Hindlimb muscle (tissue), 1 donor: Measurements from ENCODE around the gene HDAC7. TPM values are rescaled to one million over a fixed set of nuclear protein-coding genes. Genes with fewer than 3 reads are reported as not detected.
A peak's percentile ranks its signal among the peaks of the same experiment; 100 is the strongest.
"Not testable (repeated sequence)": the region's sequence is repeated elsewhere in the genome, so short reads cannot be mapped to it uniquely, and the experiment has no call there.

Experiments
- DNase-seq: peaks from one replicate; pipeline ENCODE4 v3.0.0-alpha.2; 2013
- polyA plus RNA-seq: library from polyadenylated mRNA; unstranded; fragments of 120-200 nt; gene quantifications from one replicate; pipeline ENCODE4 v1.2.1, GENCODE V29; 2013; ENCODE audit not compliant: insufficient read length

HDAC7 gene
- polyA plus RNA-seq, 1 donor, result 67.2 TPM

DNA sequence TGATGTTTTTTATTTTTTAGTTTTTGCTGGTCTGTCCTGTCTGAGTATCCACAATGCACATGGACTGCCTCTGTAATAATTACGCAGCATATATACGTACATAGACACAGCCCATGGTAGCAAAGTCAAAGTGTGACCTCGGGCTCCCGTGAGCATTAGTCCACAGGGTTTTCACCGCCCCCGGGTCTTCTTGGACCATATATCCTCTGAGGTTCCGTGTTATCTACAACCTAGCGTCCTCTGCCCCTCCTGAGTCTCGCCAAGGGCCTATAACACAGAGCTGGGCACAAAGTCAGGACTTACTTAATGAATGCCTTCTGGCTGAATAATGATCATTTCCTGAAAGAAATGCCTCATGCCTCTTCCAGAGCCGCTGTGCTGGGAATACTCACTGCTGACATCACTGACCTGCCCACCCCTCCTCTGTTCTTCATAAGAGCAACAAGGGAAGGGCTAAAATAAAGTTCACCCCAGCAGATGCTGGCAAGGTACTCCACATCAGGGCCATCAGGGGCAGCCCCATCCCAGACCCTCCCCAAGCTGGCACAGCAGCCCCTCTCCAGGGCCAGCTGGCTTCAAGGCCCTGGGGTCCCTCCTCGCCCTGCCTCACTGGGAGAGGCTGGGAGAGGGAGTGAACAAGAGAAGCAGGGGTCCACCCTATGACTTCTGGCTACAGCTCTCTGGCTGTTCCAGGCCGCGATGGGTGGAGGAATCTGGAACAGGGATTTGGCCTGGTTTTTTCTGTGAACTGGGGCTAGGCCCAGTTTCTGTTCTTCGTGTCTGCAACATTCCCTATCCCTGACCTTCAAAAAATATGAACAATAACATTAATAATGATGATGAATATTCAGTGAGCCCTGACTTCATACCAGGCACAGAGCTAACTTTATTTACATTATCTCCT lies 7.9 kb downstream of the HDAC7 start:
- DNase-seq, result peak; percentile 85

DNA sequence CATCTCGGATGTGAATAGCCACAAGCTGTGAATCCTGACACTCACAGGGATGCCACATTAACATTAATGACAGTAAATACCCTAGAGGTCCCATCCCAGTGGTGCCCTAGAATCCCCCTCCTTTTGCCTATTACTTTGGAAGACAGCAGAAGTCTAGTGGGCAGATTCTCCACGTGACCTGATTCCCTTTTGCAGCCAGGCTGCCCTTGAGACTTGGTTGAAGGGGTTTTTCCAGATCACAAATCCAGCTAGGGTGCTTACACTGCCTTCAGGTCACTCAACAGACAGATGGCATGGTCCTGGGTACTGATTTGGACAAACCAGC lies 8.7 kb downstream of the HDAC7 start:
- DNase-seq, result no peak

GRCh38 chr12:47809518-47809917 lies 10.2 kb downstream of the HDAC7 start:
- not testable (repeated sequence) for DNase-seq

DNA sequence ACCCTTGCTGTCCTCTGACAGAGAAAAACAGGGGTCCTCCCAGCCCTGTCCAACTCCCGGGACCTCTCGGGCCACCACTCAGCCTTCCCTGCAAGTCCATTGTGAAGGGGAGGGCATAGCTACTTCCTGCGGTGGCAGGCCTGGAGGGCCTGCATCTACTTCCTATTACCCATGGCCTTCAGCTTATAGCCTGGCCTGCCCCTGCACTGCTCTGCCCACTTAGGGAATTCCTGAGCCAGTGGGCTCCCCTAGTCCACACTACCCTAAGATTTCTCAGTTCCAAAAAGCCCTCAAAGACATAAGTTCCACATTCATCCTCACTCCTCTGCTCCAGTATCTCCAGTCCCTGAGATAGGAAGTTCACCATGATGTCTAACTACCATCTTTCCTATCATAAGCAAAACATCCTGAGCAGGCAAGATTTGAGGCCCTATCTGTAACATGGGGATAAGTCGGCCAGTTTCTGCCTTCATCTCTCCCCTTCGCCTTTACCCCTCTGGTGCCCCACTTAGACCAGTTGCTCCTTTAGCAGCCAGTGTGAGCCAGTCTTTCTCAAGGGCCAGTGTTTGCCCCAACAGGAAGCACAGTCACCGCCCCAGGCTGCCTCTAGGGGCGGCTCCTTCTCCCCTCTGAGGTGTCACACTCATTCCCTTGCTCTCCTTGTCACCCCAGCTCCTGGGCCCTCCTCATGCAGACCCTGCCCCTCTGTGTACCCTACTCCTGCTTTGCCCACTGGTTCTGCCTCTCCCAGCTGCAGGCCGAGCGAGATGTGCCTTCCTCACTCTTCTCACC lies 10.9 kb downstream of the HDAC7 start:
- DNase-seq, result no peak

GRCh38 chr12:47808050-47808449 lies 11.7 kb downstream of the HDAC7 start:
- DNase-seq, result peak; percentile 45

DNA sequence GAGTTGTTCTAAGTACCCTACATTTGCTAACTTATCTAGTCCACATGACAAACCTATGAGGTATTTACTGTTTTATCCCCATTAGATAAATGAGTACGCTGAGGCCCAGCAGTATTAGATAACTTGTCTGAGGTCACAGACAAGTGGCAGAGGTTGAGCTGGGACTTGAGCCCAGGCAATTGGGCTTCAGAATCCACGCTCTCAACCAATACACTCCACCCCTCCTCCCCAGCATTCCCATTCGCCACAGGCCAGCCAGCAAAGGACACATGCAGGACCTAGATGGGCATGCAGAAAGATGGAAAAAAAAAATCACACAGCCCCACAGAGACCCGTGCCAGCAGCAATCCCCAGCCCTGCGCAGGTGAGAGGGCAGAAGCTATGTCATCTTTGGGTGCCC lies 12.4 kb downstream of the HDAC7 start:
- DNase-seq, result no peak

DNA sequence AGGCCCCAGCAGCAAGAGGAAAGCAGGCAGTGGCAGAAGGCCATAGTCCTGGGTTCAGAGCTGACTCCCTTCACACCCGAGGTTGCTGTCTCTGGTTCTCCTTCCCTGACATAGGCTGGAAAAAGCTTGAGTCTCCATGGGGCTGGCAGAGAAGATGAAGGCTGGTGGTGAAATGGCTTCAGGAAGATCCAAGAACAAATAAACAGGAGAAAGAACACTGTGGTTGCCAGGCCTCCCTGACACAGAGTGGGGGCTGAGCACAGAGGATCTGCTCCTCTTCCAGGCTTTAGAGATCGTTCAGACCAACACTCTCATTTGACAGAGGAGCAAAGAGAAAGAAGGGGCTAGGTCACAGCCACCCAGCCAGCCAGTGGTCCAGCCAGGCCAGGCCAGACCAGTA lies 14.3 kb downstream of the HDAC7 start:
- no peak for DNase-seq

DNA sequence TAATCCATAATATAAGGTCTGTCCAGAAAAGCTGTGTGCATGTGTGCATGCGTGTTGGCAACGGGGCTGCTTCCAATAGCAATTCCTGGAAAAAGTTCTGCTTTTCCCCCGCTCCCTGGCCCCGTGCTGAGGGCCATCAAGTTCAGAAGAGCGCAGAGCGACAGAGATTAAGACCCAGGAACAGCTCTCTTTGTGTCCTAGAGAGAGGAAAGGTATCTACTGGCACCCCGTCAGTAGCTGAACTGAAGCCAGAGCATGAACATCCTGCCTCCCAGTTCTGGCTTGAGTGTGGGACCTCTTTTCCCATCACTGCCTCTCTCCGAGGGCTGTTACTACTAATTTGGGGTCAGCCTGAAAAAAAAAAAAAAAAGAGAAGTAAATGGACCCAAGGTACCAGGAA lies 15.5 kb downstream of the HDAC7 start:
- DNase-seq, result no peak

DNA sequence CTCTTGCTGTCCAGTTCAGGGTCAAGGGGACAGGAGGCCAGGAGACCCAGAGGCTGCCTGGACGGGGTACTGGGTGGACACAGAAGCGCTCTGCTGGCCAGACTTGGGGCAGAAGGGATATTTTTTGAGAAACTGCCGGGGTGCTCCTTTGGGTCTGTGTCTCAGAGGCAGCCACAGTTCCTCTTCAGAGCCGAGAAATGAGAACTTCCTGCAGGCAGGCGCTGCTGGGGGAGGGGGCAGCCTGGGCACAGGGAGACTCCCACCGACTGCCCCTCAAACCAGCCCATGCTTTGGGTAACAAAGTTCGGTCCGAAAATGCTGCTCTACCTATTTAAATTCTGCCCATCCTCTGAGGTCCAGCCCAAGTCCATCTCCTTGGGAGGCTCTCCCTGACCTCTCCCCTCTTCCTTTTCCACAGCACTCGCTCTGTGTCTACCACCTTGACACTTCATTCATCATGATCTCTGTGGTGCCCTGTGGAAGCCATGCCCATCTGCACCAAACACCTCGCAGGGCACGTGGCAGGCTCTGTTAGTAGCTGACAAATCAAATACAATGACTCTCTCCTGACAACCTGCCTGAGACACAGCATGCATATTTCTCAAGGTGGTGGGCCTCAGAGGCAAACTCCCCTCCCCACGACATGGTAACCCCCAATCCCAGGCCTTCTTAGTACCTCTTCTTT lies 16.4 kb downstream of the HDAC7 start:
- no peak for DNase-seq

DNA sequence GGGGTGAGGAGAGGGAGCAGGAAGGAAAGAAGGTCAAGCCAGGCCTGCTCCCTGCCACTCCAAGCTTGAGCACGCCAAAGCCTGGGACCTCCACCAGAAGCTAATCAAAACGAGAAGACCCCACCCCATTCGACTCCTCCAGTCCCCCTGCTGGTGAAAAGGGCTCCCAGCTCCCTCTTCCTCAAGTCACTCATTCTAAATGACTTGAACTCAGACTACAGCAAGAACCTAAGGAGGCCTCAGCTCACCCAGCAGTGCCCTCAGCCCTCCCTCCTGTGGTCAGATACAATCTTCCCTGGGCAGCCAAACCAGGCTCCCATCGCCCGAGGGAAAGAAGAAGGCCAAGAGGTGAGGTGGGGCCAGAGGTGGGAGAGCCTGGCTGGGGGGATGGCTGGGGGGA lies 17.4 kb downstream of the HDAC7 start:
- DNase-seq, result no peak

- DNase-seq, result no peak
Measured at GRCh38 chr12:47801904-47802246, 17.8 kb downstream of the HDAC7 start.

GRCh38 chr12:47801170-47801903 lies 18.4 kb downstream of the HDAC7 start:
- DNase-seq, result no peak

DNA sequence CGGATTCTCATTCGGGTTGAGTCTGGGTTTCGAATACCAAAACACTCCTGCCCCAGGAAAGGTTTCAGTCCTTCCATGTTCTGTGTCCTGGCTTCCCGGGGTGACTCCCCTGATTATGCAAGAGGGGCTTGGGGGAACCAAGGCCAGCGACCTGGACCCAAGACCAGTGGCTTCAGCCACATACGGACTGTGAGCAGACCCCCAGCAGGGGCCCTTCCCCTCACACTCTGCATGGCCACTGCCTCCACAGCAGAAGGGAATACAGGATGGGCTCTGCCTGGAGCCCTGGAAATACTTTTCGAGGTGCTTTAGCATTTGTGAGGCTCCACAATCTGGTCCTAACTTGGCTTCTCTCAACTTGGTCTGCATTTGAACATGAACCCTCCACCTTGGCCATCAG lies 19.1 kb downstream of the HDAC7 start:
- DNase-seq, result no peak

DNA sequence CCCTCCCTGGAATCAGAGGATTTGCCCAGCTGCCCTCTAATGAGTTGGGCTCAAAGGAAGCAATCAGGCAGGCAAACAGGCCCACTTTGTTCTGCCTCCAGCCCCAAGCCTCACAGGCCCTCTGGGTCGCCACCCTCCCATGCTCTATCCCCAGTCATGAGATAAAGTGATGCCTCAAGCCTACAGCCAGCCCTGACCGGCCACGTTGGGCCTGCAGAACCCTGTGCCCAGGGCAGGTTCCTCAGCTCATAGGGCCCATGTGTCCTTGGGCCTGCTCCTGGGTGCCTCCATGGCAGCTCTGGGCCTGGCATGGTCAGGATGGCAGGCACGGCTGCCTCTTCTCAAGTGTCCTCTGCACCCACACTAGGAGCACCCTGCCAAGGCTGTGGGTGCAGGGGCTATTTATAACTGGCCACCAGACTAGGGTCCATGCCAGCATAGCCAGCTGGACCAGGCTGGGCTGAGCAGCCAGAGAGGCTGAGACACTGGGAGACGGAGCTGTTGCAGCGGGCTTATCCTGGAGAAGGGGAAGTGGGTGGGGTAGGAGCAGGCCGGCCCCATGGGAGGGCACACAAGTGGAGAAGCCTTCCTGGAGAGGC lies 20.2 kb downstream of the HDAC7 start:
- no peak for DNase-seq

- no peak for DNase-seq
Measured at GRCh38 chr12:47798382-47798948, 21.2 kb downstream of the HDAC7 start.

- DNase-seq, result no peak
Measured at GRCh38 chr12:47797441-47797840, 22.3 kb downstream of the HDAC7 start.

DNA sequence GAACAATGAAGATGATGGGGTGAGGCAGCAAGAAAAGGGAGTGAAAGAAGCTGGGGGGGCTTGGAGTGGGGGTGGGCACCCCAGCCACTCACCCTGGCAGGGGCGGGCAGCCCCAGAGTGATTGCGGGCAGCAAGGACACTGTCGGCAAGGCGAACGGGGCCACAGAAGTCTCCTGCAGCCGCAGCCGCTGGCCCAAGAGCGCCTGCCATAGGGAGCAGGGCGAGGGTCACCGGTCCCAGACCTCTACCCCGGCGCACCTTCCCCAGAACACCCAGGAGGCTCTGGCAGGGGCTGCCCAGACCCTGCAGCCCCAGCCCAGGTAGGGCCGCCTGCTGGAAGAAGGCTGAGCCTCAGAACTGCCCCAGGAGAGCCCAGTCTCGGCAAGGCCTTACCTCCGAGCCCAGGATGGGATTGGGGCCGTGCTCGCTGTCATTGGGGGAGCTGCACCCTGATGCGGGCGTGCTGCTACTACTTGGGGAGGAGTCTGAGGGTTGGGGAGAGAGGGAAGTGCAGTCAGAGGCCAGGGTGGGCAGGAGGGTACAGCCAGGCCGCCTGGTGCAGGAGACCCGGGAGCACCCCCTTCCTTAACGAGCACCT lies 23.8 kb downstream of the HDAC7 start:
- no peak for DNase-seq

- DNase-seq, result no peak
Measured at GRCh38 chr12:47795121-47795813, 24.4 kb downstream of the HDAC7 start.

DNA sequence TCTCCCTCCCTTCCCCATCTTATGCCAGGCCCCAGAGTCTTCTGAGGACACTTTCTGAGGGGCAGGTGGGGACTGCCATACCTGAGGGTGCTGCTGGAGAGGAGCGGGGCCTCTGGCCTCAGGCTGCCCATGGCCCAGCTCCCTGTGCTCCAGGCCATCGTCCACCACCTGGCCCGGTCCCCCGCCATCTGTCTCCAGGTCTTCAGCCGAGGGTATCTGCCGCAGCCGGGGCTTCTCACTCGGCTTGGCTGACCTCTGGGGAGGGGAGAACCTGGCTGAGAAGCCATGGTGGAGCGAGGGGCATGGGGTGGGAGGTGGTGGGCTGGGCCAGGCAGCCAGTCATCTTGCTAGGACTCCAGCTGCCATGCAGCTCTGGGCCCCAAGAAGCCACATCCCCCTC lies 25.0 kb downstream of the HDAC7 start:
- DNase-seq, result no peak

GRCh38 chr12:47793015-47793681 lies 26.6 kb downstream of the HDAC7 start:
- no peak for DNase-seq
